HG03457 (cell line): ENCODE data around the gene TMEM132D.
"Not testable (repeated sequence)": the region's sequence is repeated elsewhere in the genome, so short reads cannot be mapped to it uniquely, and the experiment has no call there.

Experiments
- ATAC-seq: cut with Tn5 transposase; IDR thresholded peaks from one replicate; pipeline ENCODE4 v1.9.1; 2021; ENCODE audit warnings: moderate number of reproducible peaks; ENCODE audit not compliant: unreplicated experiment

TMEM132D gene

GRCh38 chr12:129202109-129202814 is 701.6 kb downstream of the TMEM132D start:
- ATAC-seq: no peak

DNA sequence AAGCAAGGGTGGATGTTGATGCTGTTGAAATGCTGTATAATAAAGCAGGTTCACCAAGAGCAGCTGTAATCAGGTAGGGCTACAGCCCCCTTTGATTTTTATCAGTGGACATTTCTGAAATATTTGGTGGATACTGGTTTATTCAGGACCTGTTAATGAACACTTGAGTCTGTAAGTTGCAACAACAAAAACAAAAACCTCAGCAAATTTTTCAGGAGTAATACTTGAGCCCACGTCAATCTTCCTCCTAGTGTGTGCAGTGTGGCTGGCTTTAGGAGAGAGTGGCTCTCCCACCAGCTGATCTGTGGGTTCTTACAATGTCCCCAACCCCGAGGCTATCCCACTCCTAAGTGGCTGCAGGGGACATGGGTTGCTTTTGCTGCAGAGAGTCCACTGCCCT is 702.8 kb downstream of the TMEM132D start:
- ATAC-seq: no peak

DNA sequence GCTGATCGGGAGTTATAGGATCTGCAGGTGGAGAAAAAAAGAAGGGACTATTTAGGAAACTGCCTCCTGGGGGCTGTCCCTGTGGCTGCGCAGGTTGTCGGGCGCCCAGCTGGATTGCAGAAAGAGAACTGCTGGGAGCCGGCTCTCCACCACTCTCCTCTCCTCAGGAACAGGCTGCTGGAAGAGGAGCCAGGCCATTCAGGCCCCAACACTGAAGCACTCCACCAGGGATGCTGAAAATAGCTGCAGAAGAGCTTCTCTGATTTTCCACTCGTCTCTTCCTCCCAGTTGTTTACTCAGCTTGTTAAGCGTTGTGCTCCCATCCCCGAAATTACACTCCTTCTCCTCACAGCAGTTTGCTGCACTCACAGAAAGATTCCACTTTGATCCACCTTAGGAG is 703.2 kb downstream of the TMEM132D start:
- no peak for ATAC-seq

GRCh38 chr12:129196927-129197326 is 706.9 kb downstream of the TMEM132D start:
- ATAC-seq: no peak

DNA sequence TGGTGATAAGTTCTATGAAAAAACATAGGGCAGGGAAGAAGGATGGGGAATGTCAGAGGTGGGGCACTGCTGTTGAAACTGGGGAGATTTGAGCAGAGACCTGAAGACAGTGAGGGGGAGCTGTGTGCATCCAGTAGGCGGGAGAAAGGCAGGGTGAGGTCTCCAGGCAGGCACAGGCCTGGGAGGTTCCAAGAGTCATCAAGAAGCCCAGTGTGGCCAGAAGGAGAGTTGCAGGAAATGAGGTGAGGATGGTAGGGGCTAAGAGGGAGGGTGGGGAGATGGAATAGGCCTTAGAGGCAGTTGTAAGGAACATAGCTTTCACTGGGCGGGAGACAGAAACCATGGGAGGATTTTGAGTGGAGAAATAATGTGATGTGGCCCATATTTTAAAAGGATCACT is 708.7 kb downstream of the TMEM132D start:
- no peak for ATAC-seq

DNA sequence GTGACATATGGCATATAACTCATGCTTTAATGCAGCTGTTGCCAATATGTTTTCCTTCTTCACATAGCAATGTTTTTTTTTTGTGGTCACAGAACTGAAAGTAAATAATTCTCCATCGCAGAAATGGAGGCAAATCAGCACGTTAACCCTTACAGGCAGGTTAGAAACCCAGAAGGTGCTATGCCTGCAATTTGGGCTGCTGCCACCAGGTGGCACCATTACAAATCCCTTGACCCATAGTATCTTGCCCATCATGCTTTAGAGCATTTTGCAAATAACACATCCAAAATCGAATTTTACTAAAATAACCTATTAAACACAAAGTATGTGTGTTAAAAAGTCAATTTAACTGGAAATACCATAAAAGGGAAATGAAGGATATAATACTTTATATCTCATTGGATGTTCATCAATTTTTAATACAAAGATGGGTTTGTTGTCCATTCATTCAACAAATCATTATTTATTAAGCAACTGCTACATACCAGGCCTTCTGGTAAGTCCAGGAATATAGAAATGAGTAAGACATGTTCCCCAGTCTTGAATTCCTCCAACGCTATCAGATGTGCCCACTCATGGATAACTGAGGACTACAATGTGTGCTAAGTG is 710.5 kb downstream of the TMEM132D start:
- no peak for ATAC-seq

DNA sequence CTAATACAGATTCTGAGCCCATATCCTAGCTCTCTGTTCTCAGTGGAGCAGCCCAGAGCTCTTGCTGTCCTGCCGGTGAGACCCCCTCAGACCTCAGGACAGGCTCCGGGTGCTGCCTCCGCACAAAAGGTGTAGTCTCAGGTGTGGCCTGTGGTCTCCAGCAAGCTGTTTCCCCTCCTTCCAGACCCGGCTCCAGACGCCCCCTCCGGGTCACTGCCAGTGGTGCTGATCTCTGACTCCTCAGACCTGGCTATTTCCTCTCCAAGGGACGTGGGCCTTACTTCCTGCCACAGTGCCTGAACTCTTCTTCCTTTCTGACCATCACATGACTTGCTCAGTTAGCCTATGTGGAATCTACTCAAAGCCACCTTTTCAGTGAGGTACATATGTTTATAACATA is 713.0 kb downstream of the TMEM132D start:
- ATAC-seq: no peak

DNA sequence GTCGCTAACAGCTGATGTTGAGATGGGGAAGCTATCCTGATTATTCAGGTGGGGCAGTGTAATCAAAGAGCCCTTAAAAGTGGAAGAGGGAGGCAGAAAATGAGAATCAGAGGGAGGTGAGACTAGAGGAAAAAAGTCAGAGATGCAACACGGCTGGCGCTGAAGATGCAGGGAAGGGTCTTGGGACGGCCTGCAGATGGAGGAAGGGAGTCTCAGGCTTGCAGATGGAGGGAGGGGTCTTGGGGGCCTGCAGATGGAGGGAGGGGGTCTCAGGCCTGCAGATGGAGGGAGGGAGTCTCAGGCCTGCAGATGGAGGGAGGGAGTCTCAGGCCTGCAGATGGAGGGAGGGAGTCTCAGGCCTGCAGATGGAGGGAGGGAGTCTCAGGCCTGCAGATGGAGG is 713.9 kb downstream of the TMEM132D start:
- not testable (repeated sequence) for ATAC-seq

DNA sequence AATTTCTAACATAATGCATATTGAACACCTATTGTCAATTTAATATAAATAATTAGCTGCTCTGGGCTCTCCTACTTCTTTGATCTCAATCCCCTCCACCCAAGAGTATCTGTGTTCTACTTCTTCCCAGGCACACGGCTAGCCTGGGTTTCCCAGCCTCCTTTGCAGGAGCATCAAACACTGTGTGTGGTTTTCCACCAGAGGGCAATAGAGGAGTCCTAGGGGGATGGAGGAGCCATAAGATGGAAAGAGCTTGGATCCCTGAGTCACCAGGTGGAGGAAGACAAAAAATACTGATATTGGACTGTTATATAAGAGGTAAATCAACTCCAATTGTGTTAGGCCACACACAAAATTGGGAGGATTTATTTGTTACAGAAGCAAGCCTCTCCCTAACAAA is 716.9 kb downstream of the TMEM132D start:
- ATAC-seq: no peak

GRCh38 chr12:129185855-129186254 is 718.0 kb downstream of the TMEM132D start:
- no peak for ATAC-seq

DNA sequence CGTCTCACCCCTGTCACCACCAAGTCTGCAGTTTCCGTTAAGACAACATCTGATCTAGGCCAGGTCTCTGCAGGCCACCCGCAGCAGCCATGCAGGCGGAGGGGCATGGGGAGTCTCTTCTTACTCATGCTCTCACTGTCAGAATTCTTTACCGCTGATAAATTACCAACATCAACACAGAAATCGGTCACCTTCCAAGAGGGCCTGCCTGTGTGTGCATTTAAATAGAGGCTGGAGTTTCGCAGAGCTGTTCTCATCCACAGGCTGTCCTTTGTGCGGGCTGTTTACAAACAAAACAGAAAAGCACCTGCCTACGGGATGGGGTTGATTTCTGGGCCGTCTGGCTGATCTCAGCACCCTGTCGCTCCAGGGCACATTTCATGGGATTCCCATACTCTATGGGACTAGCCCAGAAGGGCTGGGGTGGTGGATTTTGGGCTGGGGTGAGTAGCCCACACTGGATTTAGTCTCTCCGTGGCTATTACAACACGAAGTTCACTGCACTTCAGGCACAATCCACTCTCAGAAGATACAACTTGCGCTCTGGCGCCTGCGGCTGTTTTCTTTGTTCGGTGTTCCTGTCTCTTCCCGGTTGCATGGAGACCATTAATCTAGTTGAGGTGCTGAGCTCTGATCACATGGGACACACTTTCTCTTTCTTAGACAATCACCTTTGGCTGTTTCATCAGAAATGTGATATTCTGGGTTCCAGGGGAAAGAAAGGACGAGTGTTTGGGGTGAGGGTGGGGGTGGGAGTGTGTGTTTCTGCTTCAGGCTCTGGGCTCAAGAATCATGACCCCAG is 719.5 kb downstream of the TMEM132D start:
- no peak for ATAC-seq

- no peak for ATAC-seq
Observed at GRCh38 chr12:129179941-129180553, 723.8 kb downstream of the TMEM132D start.

DNA sequence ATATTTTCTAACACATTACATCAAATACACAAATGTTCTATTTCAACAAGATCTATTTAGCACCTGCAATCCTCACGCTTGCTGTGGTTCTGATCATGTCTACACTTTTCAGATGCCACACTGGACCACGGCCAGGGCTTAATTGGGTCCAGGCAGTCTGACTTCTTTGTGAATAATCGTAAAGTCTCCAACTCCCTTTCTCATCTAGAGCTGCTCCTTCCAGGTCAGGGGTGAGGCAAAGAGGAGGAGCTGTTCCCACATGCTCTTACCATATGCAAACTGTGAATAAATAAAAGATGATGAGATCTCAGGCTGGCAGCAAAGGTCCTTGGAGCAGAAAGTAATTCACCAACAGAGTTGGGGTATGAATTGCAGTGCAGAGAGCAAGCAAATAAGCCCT is 733.9 kb downstream of the TMEM132D start:
- no peak for ATAC-seq

GRCh38 chr12:129163861-129164260 is 740.0 kb downstream of the TMEM132D start:
- no peak for ATAC-seq

DNA sequence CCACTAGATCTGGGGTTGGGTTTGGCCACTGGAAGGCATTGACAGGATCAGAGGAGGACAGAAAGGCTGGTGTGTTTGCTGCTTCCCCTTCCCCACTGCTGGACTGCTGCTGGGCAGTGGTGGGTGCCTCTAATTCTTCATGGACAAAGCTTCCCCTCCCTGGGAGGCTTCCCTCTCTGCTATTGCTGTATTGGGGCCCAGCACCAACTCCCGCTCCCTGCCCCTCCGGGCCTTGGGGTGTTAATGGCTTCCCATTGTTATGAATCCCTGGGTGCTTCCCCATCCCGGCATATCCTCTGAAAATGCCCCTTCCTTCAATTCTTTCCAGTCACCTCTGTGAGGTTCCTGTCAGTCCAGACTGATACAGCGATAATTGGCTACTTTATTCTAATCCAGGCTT is 740.4 kb downstream of the TMEM132D start:
- no peak for ATAC-seq

DNA sequence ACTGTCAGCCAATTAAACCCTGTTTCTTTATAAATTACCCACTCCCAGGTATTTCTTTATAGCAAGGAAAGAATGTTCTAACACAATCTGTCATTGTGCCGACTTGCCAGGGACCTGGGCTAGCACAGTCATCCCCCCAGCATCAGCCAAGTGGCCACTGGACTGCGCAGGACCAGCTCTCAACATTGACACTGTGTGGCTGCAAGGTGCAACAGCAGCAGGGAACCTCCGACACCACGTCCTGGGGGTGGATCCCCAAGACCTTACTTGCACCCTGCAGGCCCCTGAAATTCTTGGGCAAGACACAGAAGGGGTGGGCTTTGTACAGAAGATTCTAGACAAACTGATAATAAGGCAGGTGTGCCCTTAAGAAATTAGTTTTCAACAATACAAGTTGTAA is 741.0 kb downstream of the TMEM132D start:
- no peak for ATAC-seq

- ATAC-seq: no peak
Observed at GRCh38 chr12:129161511-129161910, 742.3 kb downstream of the TMEM132D start.

DNA sequence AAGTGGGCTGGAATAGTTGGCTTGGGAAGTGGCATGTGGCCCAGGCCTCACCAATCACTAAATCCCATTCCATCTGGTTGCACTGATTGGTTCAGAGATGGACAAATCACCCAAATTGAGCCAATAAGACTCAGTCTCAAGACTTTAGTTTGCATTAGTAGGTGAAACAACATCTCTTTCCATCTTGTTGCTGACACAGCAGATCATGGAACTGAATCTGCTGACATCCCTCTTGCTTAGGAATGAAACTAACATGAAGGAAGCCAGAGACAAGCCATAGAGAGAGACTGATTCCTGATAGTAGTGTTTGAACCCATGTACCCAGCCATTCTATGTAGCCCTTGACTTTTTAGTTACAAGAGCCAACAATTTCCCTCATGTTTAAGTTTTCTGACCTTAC is 743.5 kb downstream of the TMEM132D start:
- ATAC-seq: no peak

DNA sequence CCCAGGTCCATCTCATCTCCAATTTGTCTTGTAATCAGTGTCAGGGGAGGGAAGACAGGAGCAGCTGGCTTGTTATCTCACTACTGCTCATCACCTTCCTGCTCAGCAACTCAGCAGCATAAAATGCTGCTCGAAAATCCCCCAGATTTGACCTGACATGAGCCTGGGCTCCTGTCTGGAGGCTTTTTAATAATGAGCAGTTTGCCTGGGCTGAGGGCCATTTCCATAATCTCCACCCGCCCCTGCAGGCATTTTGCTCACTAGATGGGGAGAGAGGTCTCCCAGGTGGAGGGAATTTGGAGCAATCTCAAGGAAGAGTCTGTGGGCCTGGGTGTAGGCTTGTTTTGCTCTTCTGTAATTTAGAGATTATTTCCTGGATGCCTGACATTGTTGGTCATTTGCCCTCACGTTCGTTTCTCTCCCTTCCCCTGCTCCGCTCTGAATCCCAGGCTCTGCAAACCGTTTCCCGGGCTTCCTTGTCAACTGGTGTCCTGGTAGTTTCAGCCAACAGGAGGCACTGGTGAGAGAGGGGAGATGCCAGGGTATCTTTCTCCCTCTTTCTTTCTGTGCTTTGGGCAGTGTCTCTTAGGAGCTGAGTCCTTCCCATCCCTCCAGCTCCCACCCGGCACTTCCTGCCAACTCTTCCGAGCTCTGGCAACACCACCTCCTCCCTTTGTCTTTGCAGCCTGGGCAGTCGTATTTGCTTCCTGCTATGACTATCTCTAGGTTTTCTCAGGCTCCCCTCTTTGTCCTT is 751.3 kb downstream of the TMEM132D start:
- ATAC-seq: no peak

DNA sequence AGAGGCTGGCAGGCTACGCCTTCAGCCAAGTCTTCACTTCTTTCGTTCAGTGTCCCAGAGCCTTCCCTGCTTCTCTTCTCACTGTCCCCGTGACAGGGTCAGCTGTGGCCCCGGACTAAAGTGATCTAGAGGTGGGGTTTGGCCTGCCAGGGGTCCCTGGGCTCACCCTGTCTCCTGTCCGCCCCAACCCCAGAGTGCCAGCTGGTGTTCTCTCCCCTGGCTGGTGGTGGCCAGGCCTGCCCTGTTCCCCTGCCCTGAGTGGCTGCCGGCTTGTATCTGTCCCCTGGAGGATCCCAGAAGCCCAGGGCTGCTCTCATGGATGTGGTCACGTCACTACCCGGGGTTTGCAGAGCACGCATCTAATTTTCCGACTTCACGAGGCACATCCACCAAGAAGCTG is 753.1 kb downstream of the TMEM132D start:
- no peak for ATAC-seq

DNA sequence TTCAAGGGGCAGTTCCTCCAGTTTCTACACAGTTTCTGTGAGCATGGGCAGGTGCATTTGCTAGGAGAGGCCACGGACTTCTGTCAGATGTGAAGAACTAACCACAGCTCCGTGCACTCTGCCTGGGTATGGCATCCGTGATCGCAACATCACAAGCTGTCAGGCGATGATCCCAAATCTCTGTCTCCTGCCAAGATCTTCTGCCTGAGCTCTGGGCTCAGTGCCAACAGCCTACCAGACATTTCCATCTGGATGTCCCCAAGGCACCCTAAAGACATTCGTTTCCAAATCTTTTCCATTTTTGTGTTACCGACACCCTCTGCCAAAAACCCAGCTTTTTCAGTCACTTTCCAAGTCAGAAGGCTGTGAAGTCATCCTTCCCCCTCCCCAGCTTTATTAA is 758.4 kb downstream of the TMEM132D start:
- ATAC-seq: no peak
